ENCODE data around the gene KRTAP3-1. TPM values are rescaled to one million over a fixed set of nuclear protein-coding genes. Genes with fewer than 3 reads are reported as not detected.

KRTAP3-1 gene
- total and polyA plus RNA-seq, 12 donors, result not detected

GRCh38 chr17:40963838-40964237 lies 45.1 kb downstream of the KRTAP3-1 start:
- ATAC-seq, result no peak
- no peaks in the 10 kb centered on the region for H3K4me1 ChIP-seq
- intact Hi-C loops (cut with DNase I), result no loop called here
- H3K27me3 ChIP-seq, result peaks cover 0 to 23% (median under 1%) of the 10 kb centered on the region in 7 donors
- TF ChIP-seq CTCF (IDR thresholded peaks at IDR 0.05), result peak; percentile 9 to 64 (median 50)
- H3K27ac ChIP-seq, result no peak overlapping the region
- no peak overlapping the region for H3K4me3 ChIP-seq
- WGBS, 2 donors, result 47 to 72% methylated on average over 1 of the region's 1 CpG
- H3K9me3 ChIP-seq, result peaks cover 0 to 6% (median 0%) of the 10 kb centered on the region in 11 donors
- H3K36me3 ChIP-seq, result no peaks in the 10 kb centered on the region
- no peak for DNase-seq

GRCh38 chr17:40962059-40962561 lies 46.8 kb downstream of the KRTAP3-1 start:
- Histone ChIP-seq H3K36me3 (no peaks in the 10 kb centered on the region), H3K4me1 (no peaks in the 10 kb centered on the region), H3K27me3 (peaks cover 0 to 22% (median 5%) of the 10 kb centered on the region in 7 donors), H3K4me3 (no peak overlapping the region), H3K27ac (no peak overlapping the region), H3K9me3 (no peaks in the 10 kb centered on the region)
- WGBS, 2 donors, result 87 to 89% methylated on average over 4 of the region's 4 CpGs
- no peak for TF ChIP-seq CTCF (IDR thresholded peaks at IDR 0.05)
- no peak for ATAC-seq
- no peak for DNase-seq
- intact Hi-C loops (cut with DNase I), result no loop called here

GRCh38 chr17:40961591-40961990 lies 47.3 kb downstream of the KRTAP3-1 start:
- Histone ChIP-seq H3K4me3 (no peak overlapping the region), H3K4me1 (no peaks in the 10 kb centered on the region), H3K27ac (no peak overlapping the region), H3K9me3 (no peaks in the 10 kb centered on the region), H3K27me3 (peaks cover 0 to 17% (median 5%) of the 10 kb centered on the region in 7 donors), H3K36me3 (no peaks in the 10 kb centered on the region)
- intact Hi-C loops (cut with DNase I), result no loop called here
- ATAC-seq (no peak), DNase-seq (no peak)
- TF ChIP-seq CTCF (IDR thresholded peaks at IDR 0.05), result no peak
- WGBS, 2 donors, result 85 to 98% methylated on average over 1 of the region's 1 CpG

- TF ChIP-seq CTCF (IDR thresholded peaks at IDR 0.05), result no peak
- intact Hi-C loops (cut with DNase I), result no loop called here
- no peak overlapping the region for H3K4me3 ChIP-seq
- 36 to 43% methylated on average over 10 of the region's 10 CpGs for WGBS, 2 donors
- no peaks in the 10 kb centered on the region for H3K36me3 ChIP-seq
- H3K4me1 ChIP-seq, result no peaks in the 10 kb centered on the region
- H3K9me3 ChIP-seq, result no peaks in the 10 kb centered on the region
- H3K27ac ChIP-seq, result no peak overlapping the region
- DNase-seq (no peak), ATAC-seq (no peak)
- H3K27me3 ChIP-seq, result peaks cover 0 to 17% (median 8%) of the 10 kb centered on the region in 7 donors
These were observed 48.8 kb downstream of the KRTAP3-1 start for GRCh38 chr17:40960144-40960543.

Other genes starting within 250 kb of the KRTAP3-1 start
Only the 30 nearest of the 37 such genes appear.
- gene KRT28, start 209.2 kb downstream of the KRTAP3-1 start, total RNA-seq, result not detected
- not detected for gene KRT28, start 209.2 kb downstream of the KRTAP3-1 start, polyA plus RNA-seq
- gene KRT10, start 186.5 kb downstream of the KRTAP3-1 start, total RNA-seq, result 10 to 100 TPM; 40.9 to 63.1 (median 48.5) TPM
- 10 to 100 TPM; 44.0 to 86.8 TPM for gene KRT10, start 186.5 kb downstream of the KRTAP3-1 start, polyA plus RNA-seq
- gene KRT12, start 141.9 kb downstream of the KRTAP3-1 start, total RNA-seq, result not detected
- not detected for gene KRT12, start 141.9 kb downstream of the KRTAP3-1 start, polyA plus RNA-seq
- gene KRT20, start 123.9 kb downstream of the KRTAP3-1 start, total RNA-seq, result not detected
- gene KRT20, start 123.9 kb downstream of the KRTAP3-1 start, polyA plus RNA-seq, result not detected
- under 1 TPM in 3 of 10 donors, not detected in 7; 0.19 to 0.25 (median 0.23) TPM for gene KRT23, start 71.5 kb downstream of the KRTAP3-1 start, total RNA-seq
- under 1 TPM in 1 of 2 donors, not detected in 1; 0.01 TPM for gene KRT23, start 71.5 kb downstream of the KRTAP3-1 start, polyA plus RNA-seq
- not detected for gene KRT39, start 42.2 kb downstream of the KRTAP3-1 start, total RNA-seq
- not detected for gene KRT39, start 42.2 kb downstream of the KRTAP3-1 start, polyA plus RNA-seq
- gene KRT40, start 24.8 kb downstream of the KRTAP3-1 start, total RNA-seq, result not detected
- not detected for gene KRT40, start 24.8 kb downstream of the KRTAP3-1 start, polyA plus RNA-seq
- gene KRTAP3-3, start 15.0 kb downstream of the KRTAP3-1 start, total RNA-seq, result not detected
- not detected for gene KRTAP3-3, start 15.0 kb downstream of the KRTAP3-1 start, polyA plus RNA-seq
- not detected for gene KRTAP3-2, start 9.2 kb downstream of the KRTAP3-1 start, total RNA-seq
- not detected for gene KRTAP3-2, start 9.2 kb downstream of the KRTAP3-1 start, polyA plus RNA-seq
- not detected for gene KRTAP1-5, start 18.1 kb upstream of the KRTAP3-1 start, total RNA-seq
- gene KRTAP1-5, start 18.1 kb upstream of the KRTAP3-1 start, polyA plus RNA-seq, result not detected
- not detected for gene KRTAP1-4, start 21.1 kb upstream of the KRTAP3-1 start, total RNA-seq
- gene KRTAP1-4, start 21.1 kb upstream of the KRTAP3-1 start, polyA plus RNA-seq, result not detected
- not detected for gene KRTAP1-3, start 25.7 kb upstream of the KRTAP3-1 start, total RNA-seq
- gene KRTAP1-3, start 25.7 kb upstream of the KRTAP3-1 start, polyA plus RNA-seq, result not detected
- not detected for gene KRTAP1-1, start 32.3 kb upstream of the KRTAP3-1 start, total RNA-seq
- gene KRTAP1-1, start 32.3 kb upstream of the KRTAP3-1 start, polyA plus RNA-seq, result not detected
- not detected for gene KRTAP2-1, start 38.2 kb upstream of the KRTAP3-1 start, total RNA-seq
- gene KRTAP2-1, start 38.2 kb upstream of the KRTAP3-1 start, polyA plus RNA-seq, result not detected
- gene KRTAP2-2, start 46.1 kb upstream of the KRTAP3-1 start, total RNA-seq, result not detected
- gene KRTAP2-2, start 46.1 kb upstream of the KRTAP3-1 start, polyA plus RNA-seq, result not detected
- not detected for gene KRTAP2-3, start 51.0 kb upstream of the KRTAP3-1 start, total RNA-seq
- not detected for gene KRTAP2-3, start 51.0 kb upstream of the KRTAP3-1 start, polyA plus RNA-seq
- gene KRTAP2-4, start 56.8 kb upstream of the KRTAP3-1 start, total RNA-seq, result not detected
- not detected for gene KRTAP2-4, start 56.8 kb upstream of the KRTAP3-1 start, polyA plus RNA-seq
- not detected for gene KRTAP4-7, start 75.0 kb upstream of the KRTAP3-1 start, total RNA-seq
- gene KRTAP4-7, start 75.0 kb upstream of the KRTAP3-1 start, polyA plus RNA-seq, result not detected
- not detected for gene KRTAP4-8, start 89.0 kb upstream of the KRTAP3-1 start, total RNA-seq
- gene KRTAP4-8, start 89.0 kb upstream of the KRTAP3-1 start, polyA plus RNA-seq, result not detected
- not detected for gene KRTAP4-16, start 93.1 kb upstream of the KRTAP3-1 start, total RNA-seq
- gene KRTAP4-16, start 93.1 kb upstream of the KRTAP3-1 start, polyA plus RNA-seq, result not detected
- gene KRTAP4-9, start 96.3 kb upstream of the KRTAP3-1 start, total RNA-seq, result not detected
- not detected for gene KRTAP4-9, start 96.3 kb upstream of the KRTAP3-1 start, polyA plus RNA-seq
- gene KRTAP4-11, start 109.2 kb upstream of the KRTAP3-1 start, total RNA-seq, result not detected
- gene KRTAP4-11, start 109.2 kb upstream of the KRTAP3-1 start, polyA plus RNA-seq, result not detected
- not detected for gene KRTAP4-12, start 115.1 kb upstream of the KRTAP3-1 start, total RNA-seq
- not detected for gene KRTAP4-12, start 115.1 kb upstream of the KRTAP3-1 start, polyA plus RNA-seq
- gene KRTAP4-6, start 131.4 kb upstream of the KRTAP3-1 start, total RNA-seq, result not detected
- not detected for gene KRTAP4-6, start 131.4 kb upstream of the KRTAP3-1 start, polyA plus RNA-seq
- gene KRTAP4-5, start 140.7 kb upstream of the KRTAP3-1 start, total RNA-seq, result not detected
- not detected for gene KRTAP4-5, start 140.7 kb upstream of the KRTAP3-1 start, polyA plus RNA-seq
- gene KRTAP4-4, start 151.6 kb upstream of the KRTAP3-1 start, total RNA-seq, result not detected
- gene KRTAP4-4, start 151.6 kb upstream of the KRTAP3-1 start, polyA plus RNA-seq, result not detected
- not detected for gene KRTAP4-3, start 159.1 kb upstream of the KRTAP3-1 start, total RNA-seq
- not detected for gene KRTAP4-3, start 159.1 kb upstream of the KRTAP3-1 start, polyA plus RNA-seq
- gene KRTAP4-2, start 169.1 kb upstream of the KRTAP3-1 start, total RNA-seq, result not detected
- not detected for gene KRTAP4-2, start 169.1 kb upstream of the KRTAP3-1 start, polyA plus RNA-seq
- gene KRTAP4-1, start 175.8 kb upstream of the KRTAP3-1 start, total RNA-seq, result not detected
- not detected for gene KRTAP4-1, start 175.8 kb upstream of the KRTAP3-1 start, polyA plus RNA-seq
- gene KRTAP9-1, start 180.8 kb upstream of the KRTAP3-1 start, total RNA-seq, result not detected
- gene KRTAP9-1, start 180.8 kb upstream of the KRTAP3-1 start, polyA plus RNA-seq, result not detected